Dedifferentiated amniotic fluid mesenchymal stem cell (primary cell): ENCODE results near the gene RPAIN.

Experiments used
- DNase-seq: peaks from one replicate; pipeline ENCODE4 v3.0.0-alpha.2; 2016; ENCODE audit errors: extremely low spot score

Gene RPAIN, protein sequence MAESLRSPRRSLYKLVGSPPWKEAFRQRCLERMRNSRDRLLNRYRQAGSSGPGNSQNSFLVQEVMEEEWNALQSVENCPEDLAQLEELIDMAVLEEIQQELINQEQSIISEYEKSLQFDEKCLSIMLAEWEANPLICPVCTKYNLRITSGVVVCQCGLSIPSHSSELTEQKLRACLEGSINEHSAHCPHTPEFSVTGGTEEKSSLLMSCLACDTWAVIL

GRCh38 chr17:5419959-5420653 lies at the start of gene RPAIN:
Gene RPAIN (plus strand): TSS chr17:5420182. CDS start chr17:5420211, 29 bp downstream.
- DNase-seq = peak; percentile 70

DNA sequence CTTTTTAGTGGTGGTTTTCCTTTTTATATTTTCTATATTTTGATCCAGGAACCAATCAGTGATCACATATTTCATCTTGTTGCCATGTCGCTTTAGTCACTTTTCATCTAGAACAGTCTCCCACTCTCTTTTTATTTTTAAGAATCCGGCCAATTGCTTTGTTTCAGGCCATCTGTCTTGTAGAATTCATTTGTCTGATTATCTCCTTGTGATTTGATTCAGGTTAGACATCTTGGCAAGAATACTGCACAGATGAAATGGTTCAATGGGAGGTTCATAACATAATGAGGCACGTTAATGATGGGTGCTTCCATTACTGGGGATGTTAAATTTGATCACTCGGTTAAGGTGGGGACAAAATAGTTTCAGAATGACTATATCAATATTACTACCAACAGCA lies 49.6 kb upstream of the RPAIN start:
- DNase-seq = no peak

DNA sequence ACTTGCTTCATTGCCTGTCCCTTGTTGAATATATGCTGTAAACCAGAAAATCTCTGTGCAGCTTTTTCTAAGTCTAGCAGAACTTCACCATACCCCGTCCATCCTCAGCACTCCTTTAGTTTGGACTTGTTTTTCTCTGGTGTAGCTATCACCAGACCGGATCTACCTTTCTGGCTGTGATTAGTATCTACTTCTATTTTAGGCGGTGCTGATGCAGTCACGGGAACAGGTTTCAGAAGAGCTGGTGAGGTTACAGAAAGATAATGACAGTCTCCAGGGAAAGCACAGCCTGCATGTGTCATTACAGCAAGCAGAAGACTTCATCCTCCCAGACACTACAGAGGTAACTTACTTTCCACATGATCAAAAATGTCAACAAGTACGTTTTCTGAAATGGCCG lies 46.9 kb upstream of the RPAIN start:
- DNase-seq = no peak

GRCh38 chr17:5378566-5379207 lies 41.3 kb upstream of the RPAIN start:
- DNase-seq = no peak

- no peak for DNase-seq
Observed at GRCh38 chr17:5379351-5380107, 40.5 kb upstream of the RPAIN start.

- DNase-seq = no peak
Observed at GRCh38 chr17:5380491-5381135, 39.4 kb upstream of the RPAIN start.

DNA sequence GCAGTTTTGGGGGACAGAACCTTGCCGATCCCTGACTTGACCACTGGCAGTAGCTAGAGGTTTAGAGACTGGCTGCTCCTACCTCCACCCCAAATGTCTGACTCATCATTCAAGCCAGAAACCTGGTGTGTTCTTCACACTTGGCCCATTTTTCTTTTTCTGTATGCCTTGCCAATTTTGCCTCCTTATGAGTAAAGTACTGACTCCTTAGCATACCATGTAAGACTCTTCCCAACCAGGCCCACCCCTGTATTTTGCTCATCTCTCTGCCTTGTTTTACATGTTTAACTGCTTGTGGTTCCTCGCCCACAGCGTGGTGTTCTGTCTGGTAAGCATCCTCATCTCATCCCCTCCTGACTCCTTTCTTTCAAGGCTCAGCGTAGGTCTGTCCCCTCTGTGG lies 38.4 kb upstream of the RPAIN start:
- DNase-seq = no peak

- DNase-seq = no peak
Observed at GRCh38 chr17:5391678-5392077, 28.3 kb upstream of the RPAIN start.

DNA sequence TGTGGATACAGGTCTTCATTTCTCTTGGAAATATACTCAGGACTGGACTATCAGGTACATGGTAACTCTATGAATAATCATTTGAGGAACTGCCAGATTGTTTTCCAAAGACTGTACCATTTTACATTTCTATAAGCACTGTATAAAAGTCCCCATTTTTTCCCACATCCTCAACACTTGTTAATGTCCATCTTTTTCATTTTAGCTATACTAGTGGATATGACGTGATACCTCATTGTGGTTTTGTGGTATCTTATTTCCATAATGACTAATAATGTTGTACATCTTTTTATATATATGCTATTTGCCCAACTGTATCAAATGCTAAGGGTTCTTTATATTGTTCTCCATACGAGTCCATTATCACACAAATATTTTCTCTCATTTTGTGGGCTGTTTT lies 23.4 kb upstream of the RPAIN start:
- peak; percentile 12 for DNase-seq

DNA sequence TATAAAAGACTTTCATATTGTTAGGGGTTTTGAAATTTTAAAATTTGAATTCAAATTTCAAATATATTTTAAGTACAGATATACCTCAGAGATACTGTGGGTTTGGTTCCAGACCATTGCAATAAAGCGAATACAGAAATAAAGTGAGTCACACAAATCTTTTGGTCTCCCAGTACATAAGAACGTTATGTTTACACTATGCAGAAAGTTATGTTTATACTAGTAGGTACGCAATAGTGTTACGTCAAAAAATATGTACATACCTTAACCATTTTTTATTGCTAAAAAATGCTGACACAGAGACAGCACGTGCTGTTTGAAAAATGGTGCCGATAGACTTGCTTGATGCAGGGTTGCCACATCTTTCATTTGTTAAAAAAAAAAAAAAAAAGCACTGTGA lies 20.2 kb upstream of the RPAIN start:
- no peak for DNase-seq

DNA sequence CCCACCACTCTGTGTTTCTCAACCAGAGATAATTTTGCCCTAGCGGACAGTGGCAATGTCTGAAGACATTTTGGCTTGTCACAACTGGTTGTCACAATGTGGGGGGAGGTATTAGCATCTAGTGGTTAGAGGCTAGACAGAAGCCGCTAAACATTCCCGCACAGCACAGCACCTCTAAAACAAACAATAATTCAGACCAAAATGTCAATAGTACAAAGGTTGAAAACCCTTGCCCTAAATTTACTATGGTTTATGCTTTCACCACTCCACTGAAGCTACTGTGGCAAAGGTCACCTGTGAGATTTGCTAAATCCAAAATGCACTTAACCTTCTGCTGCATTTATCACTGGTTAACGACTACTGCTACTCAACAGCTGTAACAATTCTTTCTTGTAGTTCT lies 14.6 kb upstream of the RPAIN start:
- no peak for DNase-seq

GRCh38 chr17:5408186-5408585 lies 11.8 kb upstream of the RPAIN start:
- DNase-seq = no peak

DNA sequence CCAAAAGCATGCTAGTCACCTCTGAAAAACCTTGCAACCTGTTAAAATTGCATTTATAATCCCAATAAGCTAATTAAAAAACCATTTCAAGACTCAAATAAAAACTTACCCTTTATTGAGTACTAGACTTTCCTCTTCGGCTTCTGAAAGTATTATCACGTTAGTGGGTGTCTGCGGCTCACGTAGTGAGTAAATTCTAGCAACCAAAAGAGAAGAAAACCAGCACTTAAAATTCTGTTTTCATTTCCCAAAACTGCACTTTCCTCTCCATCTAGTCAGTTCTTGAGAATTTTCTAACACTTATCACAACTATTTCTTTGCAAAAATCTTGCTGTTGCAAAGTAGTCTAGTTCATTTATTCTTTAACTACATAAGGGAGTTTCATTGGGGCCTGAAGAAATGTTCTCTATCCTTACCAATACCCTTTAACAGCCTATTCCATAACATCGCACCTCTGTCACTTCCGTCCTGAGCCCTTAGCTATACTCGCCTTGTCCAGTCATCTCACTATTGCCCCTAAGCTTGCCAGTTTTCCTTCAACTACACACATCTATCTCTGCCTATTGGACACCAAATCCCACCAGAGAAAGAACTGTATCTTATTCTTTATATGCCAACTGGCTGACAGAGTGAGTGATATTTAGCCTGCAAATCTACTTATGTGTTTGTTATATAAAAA lies 9.2 kb upstream of the RPAIN start:
- DNase-seq = no peak

- DNase-seq = peak; percentile 80
Observed at GRCh38 chr17:5413682-5414081, 6.3 kb upstream of the RPAIN start.

DNA sequence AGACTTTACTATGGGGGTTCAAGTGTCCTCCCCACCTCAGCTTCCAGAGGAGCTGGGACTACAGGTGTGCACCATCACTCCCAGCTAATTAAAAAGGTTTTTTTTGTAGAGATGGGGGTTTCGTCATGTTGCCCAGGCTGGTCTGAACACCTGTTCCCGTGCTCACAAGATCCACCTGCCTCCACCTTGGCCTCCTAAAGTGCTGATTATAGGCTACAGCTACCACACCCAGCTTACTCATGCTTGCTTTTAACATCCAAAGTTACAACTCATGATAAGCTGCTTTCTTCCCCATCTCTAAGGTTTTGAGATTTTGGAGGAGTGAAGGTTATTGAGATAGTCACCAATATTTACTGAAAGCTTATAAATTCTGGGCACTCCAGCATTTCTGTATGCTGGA lies 3.1 kb upstream of the RPAIN start:
- no peak for DNase-seq

DNA sequence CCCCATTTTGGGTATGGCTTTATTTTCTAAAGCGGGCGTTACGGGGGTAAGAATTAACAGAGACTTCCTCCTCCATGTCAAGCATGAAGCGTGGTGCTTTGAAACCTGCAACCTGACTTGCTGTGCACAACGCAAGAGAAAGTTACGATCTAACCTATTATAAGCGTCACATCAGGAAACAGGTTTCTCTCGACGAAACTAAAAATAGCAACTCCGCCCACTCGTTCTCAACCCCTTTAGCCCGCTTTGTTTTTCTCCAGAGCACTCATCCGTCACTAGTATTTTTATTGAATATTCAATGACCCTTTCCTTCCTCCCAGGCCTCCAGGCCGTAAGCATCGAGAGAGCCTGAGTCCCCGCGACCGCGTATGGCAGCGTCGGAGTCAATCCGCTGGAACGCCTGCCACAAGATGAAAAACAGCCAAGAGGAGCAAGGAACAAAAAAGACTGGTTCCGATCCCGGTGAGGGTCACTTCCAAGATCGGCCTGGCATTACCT lies 1.1 kb upstream of the RPAIN start:
- peak; percentile 34 for DNase-seq

DNA sequence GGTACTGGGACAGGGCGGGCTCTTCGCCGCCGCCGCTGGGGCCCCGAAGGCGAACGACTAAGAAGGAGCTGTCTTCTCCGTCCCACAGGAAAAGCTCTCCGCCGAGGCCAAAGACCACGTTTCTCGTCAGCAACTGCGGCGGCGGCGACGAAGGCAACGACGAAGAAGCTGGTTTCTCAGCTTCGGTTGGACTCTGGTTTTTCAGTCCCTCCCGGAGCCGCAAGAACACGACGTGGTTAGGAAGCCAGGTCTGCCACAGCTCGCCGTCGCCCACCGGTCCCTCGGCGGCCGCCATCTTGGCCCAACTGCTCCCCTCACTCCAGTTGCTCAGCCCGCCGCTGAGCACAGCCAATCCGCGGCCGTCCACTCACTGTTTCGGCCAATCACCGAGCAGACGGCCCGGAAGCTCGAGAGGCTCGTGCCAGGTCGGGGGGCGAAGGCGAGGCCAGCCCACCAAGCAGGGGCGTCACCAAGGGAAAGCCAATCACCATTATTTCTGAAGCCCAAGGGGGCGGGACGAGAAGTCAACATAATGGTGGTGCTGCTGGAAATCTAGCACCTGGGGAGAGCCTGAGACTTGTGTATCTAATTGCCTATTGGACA lies 525 bp upstream of the RPAIN start, which contains the start of gene NUP88:
TSS of gene NUP88 (minus strand) at position 307 of the 603 bp plus-strand sequence. CDS start at position 295, 12 bp downstream.
- DNase-seq = peak; percentile 98

DNA sequence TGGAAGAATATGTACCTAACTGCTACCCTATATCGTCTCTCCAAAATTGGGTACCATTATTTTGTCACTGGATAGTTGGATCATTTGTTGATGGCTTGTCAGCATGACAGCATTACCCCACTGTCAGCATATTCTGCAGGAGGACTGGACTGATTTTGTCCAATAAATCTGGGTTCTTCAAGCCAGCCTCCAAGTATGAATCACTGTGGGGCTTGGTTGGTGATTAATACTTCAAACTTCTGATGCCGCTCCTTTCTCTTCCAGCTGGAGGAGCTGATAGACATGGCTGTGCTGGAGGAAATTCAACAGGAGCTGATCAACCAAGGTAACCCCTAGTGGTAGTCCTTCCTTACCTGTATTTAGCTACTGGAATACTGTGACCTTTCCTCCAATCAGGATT lies 2.5 kb downstream of the RPAIN start:
- peak; percentile 38 for DNase-seq

DNA sequence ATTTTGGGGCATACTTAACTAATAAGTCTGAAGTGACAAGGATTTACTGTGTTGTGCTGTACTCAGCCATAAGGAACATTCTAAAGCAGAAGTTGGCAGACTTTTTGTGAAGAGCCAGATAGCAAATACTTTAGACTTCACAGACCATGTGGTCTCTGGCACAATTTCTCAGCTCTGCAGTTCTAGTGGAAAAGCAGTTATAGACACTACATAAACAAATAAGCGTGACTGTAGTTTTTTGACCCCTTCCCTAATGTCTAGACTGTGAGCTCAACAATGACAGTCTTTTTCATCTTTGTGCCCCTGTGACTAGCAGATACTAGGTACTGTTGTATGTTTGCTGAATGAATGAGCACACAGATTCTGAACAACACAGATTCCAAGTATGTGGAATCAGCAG lies 4.9 kb downstream of the RPAIN start:
- no peak for DNase-seq

DNA sequence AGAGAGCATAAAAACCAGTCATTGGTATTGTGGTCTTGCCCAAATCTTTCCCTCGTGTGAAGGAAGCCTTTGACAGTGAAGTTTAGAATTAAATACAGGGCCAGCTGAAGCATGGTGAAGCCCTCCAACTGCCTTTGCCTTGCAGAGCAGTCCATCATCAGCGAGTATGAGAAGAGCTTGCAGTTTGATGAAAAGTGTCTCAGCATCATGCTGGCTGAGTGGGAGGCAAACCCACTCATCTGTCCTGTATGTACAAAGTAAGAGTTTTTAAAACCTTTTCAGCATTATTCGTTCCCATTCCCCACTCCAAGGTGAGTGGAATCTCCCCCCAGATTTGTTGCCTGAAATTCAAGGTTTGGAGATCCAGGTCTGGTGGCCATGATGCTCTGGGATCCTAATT lies 5.8 kb downstream of the RPAIN start:
- no peak for DNase-seq
